ENCODE data around the gene CD69. TPM values are rescaled to one million over a fixed set of nuclear protein-coding genes. Genes with fewer than 3 reads are reported as not detected.
"Not testable (repeated sequence)": the region's sequence is repeated elsewhere in the genome, so short reads cannot be mapped to it uniquely, and the experiment has no call there.

Gene CD69
- total RNA-seq, 1 donor = 545 TPM

- peak in 2 of 3 donors; percentile 68 to 83 for DNase-seq (ENCODE audit: low read depth in 2 of 3, low spot score in 2 of 3)
Observed at GRCh38 chr12:9751204-9752144, 9.2 kb downstream of the CD69 start.

DNA sequence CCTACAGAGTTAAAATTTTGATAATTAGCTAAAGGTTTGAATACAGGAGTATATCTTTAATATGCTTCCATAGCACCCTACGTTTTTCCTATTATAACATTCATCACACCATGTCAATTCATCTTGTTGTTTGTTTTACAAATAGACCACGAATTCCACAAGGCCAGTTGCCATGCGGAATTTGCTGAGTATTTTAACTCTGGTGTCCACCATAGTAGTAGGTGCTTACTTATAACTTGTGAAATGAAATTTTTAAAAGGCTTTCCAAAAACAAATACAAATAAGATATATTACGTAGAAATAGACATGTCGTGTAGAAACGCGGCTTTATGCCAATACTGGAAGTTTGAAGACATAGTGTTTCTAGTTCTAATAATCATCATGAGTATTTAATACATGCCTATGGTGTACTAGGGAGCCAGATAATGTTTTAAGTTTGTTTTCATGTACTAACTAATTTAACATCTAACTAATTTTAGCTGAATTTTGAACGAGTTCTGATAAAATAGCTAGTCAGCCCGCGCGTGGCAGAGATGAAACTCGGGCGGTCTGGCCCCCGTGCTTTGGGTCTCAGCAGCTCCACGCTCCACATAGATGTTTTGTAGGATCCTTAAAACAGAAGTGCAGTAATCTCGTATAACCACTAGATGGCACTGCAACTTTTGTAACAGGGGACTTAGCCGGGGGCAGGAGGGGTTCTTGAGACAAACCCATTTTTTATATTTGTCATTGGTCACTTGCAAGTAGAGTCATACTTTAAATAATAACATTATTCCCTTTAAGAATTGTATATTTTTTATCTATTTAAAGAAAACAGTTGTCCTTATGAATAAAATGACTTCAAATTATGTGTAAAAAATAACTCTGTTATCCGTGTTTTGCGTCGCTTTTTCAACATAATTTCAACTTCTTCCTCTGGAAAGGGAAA lies 10.2 kb downstream of the CD69 start:
- peak in 2 of 3 donors; percentile 82 to 88 for DNase-seq (ENCODE audit: low read depth in 2 of 3, low spot score in 2 of 3)

DNA sequence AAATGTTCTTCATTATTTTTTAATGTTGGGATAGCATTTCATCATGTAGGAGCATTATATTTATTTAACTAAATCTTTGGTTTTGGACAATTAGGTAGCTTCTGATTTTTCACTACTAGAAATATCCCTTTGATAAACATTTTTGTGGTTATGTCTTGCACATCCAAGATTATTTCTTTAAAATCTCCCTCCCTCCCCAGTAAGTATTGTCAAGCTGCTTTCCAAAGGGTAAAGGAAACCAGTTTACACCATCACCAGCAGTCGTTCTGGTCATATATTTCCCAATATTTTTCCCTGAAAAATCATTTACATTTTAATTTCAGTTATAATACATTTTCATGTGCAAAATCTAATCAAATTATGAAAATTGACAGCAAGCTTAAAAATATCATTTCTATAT lies 11.1 kb downstream of the CD69 start:
- no peak for DNase-seq (ENCODE audit: low read depth in 2 of 3, low spot score in 2 of 3)

GRCh38 chr12:9745199-9745598 lies 15.5 kb downstream of the CD69 start:
- DNase-seq (ENCODE audit: low read depth in 2 of 3, low spot score in 2 of 3) = no peak

GRCh38 chr12:9742661-9743060 lies 18.0 kb downstream of the CD69 start:
- DNase-seq (ENCODE audit: low read depth in 2 of 3, low spot score in 2 of 3) = no peak

- DNase-seq (ENCODE audit: low read depth in 2 of 3, low spot score in 2 of 3) = peak in 2 of 3 donors; percentile 77 to 79
Observed at GRCh38 chr12:9741726-9742125, 19.0 kb downstream of the CD69 start.

GRCh38 chr12:9740106-9740750 lies 20.5 kb downstream of the CD69 start:
- no peak for DNase-seq (ENCODE audit: low read depth in 2 of 3, low spot score in 2 of 3)

DNA sequence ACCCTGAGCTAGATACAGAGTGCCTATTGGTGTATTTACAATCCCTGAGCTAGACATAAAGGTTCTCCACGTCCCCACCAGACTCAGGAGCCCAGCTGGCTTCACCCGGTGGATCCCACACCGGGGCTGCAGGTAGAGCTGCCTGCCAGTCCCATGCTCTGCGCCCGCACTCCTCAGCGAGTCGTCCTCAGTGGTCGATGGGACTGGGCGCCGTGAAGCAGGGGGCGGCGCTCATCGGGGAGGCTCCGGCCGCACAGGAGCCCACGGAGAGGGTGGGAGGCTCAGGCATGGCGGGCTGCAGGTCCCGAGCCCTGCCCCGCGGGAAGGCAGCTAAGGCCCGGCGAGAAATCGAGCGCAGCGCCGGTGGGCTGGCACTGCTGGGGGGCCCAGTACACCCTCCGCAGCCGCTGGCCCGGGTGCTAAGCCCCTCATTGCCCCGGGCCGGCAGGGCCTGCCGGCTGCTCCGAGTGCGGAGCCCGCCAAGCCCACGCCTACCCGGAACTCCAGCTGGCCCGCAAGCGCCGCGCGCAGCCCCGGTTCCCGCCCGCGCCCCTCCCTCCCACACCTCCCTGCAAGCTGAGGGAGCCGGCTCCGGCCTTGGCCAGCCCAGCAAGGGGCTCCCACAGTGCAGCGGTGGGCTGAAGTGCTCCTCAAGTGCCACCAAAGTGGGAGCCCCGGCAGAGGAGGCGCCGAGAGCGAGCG lies 21.1 kb downstream of the CD69 start:
- DNase-seq (ENCODE audit: low read depth in 2 of 3, low spot score in 2 of 3) = not testable (repeated sequence)

- peak in 1 of 3 donors; percentile 42 for DNase-seq (ENCODE audit: low read depth in 2 of 3, low spot score in 2 of 3)
Observed at GRCh38 chr12:9738905-9739304, 21.8 kb downstream of the CD69 start.

GRCh38 chr12:9736936-9737705 lies 23.6 kb downstream of the CD69 start:
- peak in 1 of 3 donors; percentile 86 for DNase-seq (ENCODE audit: low read depth in 2 of 3, low spot score in 2 of 3)

GRCh38 chr12:9735601-9736000 lies 25.1 kb downstream of the CD69 start:
- DNase-seq (ENCODE audit: low read depth in 2 of 3, low spot score in 2 of 3) = no peak

GRCh38 chr12:9732921-9733461 lies 27.7 kb downstream of the CD69 start, which contains the start of gene CLECL1:
TSS of gene CLECL1 (minus strand) at chr12:9733097.
- peak in 1 of 3 donors; percentile 32 for DNase-seq (ENCODE audit: low read depth in 2 of 3, low spot score in 2 of 3)

DNA sequence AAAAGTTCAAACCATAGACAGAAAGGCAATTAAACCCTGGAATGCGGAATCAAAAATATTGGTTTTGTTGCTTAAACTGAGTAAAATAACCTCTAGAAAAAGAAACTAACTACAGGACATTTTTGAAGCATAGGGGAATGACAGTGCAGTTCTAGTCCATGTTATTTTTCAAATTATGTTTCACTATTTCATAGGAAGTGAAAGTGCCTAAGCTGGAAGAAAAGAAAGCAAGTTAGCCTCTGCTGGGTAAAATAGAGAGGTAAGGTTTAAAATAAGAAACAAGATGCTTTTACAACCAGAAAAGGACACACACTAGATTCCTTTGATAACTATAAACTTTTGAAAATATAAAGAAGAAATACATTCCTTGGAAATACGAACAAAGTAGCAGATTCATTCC lies 28.9 kb downstream of the CD69 start:
- peak in 1 of 3 donors; percentile 67 for DNase-seq (ENCODE audit: low read depth in 2 of 3, low spot score in 2 of 3)

- DNase-seq (ENCODE audit: low read depth in 2 of 3, low spot score in 2 of 3) = no peak
Observed at GRCh38 chr12:9731393-9731792, 29.3 kb downstream of the CD69 start.

DNA sequence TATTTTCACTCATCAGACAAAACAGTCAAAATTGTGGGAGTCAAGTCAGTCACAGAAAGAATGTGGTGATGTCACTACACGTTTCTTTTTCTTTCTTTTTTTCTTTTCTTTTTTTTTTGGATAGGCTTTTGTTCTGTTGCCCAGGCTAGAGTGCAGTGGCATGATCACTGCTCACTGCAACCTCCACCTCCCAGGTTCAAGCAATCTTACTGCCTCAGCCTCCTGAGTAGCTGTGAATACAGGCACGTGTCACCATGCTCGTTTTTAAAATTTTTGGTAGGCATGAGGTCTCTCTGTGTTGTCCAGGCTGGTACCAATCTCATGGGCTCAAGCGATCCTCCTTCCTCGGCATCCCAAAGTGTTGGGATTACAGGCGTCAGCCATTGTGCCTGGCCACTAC lies 30.1 kb downstream of the CD69 start:
- no peak for DNase-seq (ENCODE audit: low read depth in 2 of 3, low spot score in 2 of 3)

- no peak for DNase-seq (ENCODE audit: low read depth in 2 of 3, low spot score in 2 of 3)
Observed at GRCh38 chr12:9730011-9730410, 30.7 kb downstream of the CD69 start.

GRCh38 chr12:9729082-9729481 lies 31.6 kb downstream of the CD69 start:
- DNase-seq (ENCODE audit: low read depth in 2 of 3, low spot score in 2 of 3) = no peak

GRCh38 chr12:9727813-9728212 lies 32.9 kb downstream of the CD69 start:
- DNase-seq (ENCODE audit: low read depth in 2 of 3, low spot score in 2 of 3) = no peak
